Right hindlimb (tissue), 1 donor: ENCODE results near the gene RIMS3.
"Not testable (repeated sequence)": the region's sequence is repeated elsewhere in the genome, so short reads cannot be mapped to it uniquely, and the experiment has no call there.

ENCODE experiments used
- DNase-seq: peaks from one replicate; pipeline ENCODE4 v3.0.0-alpha.2; 2018

RIMS3 gene

GRCh38 chr1:40665335-40666171, at the start of gene RIMS3:
TSS of gene RIMS3 (minus strand) at chr1:40665682. CDS start at chr1:40641925, 23,757 bp downstream.
- DNase-seq: peak; percentile 73

GRCh38 chr1:40712997-40713396, 47.5 kb upstream of the RIMS3 start:
- no peak for DNase-seq

GRCh38 chr1:40712405-40712944, 47.0 kb upstream of the RIMS3 start:
- DNase-seq: no peak

GRCh38 chr1:40711465-40712404, 46.3 kb upstream of the RIMS3 start:
- DNase-seq: no peak

- DNase-seq: no peak
Measured at GRCh38 chr1:40710581-40711315, 45.3 kb upstream of the RIMS3 start.

- DNase-seq: no peak
Measured at GRCh38 chr1:40709802-40710278, 44.4 kb upstream of the RIMS3 start.

- peak; percentile 92 for DNase-seq
Measured at GRCh38 chr1:40709100-40709801, 43.8 kb upstream of the RIMS3 start.

GRCh38 chr1:40708750-40709099, 43.2 kb upstream of the RIMS3 start:
- DNase-seq: no peak

GRCh38 chr1:40706626-40707025, 41.1 kb upstream of the RIMS3 start:
- DNase-seq: no peak

GRCh38 chr1:40704817-40705733, 39.6 kb upstream of the RIMS3 start:
- DNase-seq: no peak

GRCh38 chr1:40703316-40703715, 37.8 kb upstream of the RIMS3 start:
- no peak for DNase-seq

- DNase-seq: not testable (repeated sequence)
Measured at GRCh38 chr1:40702810-40703209, 37.3 kb upstream of the RIMS3 start.

GRCh38 chr1:40701684-40702083, 36.2 kb upstream of the RIMS3 start:
- no peak for DNase-seq

- no peak for DNase-seq
Measured at GRCh38 chr1:40699787-40700186, 34.3 kb upstream of the RIMS3 start.

GRCh38 chr1:40697436-40697835, 32.0 kb upstream of the RIMS3 start:
- DNase-seq: no peak

GRCh38 chr1:40696294-40696693, 30.8 kb upstream of the RIMS3 start:
- no peak for DNase-seq

GRCh38 chr1:40694353-40694874, 28.9 kb upstream of the RIMS3 start:
- no peak for DNase-seq

GRCh38 chr1:40693425-40693824, 27.9 kb upstream of the RIMS3 start:
- no peak for DNase-seq

GRCh38 chr1:40692429-40692895, 27.0 kb upstream of the RIMS3 start:
- DNase-seq: no peak
